Stimulated activated CD4-positive, alpha-beta T cell treated with anti-CD3 and anti-CD28 coated beads, Interleukin-2, amount 100 ng/mL, for 48 hours (primary cell): ENCODE data around the gene ACBD7.

Source experiments
- DNase-seq, 2 donors: peaks; one replicate each; pipeline ENCODE4 v3.0.0-alpha.2; 2020

ACBD7 gene

GRCh38 chr10:15088428-15089261 is at the start of gene ACBD7:
Gene ACBD7, minus strand, starts transcription at chr10:15088776. Its CDS starts 48 bp downstream, at chr10:15088728.
- peak; percentile 77 to 82 for DNase-seq

- DNase-seq: no peak
Observed at GRCh38 chr10:15137636-15138035, 49.1 kb upstream of the ACBD7 start.

GRCh38 chr10:15137036-15137359 is 48.4 kb upstream of the ACBD7 start:
- DNase-seq: no peak

DNA sequence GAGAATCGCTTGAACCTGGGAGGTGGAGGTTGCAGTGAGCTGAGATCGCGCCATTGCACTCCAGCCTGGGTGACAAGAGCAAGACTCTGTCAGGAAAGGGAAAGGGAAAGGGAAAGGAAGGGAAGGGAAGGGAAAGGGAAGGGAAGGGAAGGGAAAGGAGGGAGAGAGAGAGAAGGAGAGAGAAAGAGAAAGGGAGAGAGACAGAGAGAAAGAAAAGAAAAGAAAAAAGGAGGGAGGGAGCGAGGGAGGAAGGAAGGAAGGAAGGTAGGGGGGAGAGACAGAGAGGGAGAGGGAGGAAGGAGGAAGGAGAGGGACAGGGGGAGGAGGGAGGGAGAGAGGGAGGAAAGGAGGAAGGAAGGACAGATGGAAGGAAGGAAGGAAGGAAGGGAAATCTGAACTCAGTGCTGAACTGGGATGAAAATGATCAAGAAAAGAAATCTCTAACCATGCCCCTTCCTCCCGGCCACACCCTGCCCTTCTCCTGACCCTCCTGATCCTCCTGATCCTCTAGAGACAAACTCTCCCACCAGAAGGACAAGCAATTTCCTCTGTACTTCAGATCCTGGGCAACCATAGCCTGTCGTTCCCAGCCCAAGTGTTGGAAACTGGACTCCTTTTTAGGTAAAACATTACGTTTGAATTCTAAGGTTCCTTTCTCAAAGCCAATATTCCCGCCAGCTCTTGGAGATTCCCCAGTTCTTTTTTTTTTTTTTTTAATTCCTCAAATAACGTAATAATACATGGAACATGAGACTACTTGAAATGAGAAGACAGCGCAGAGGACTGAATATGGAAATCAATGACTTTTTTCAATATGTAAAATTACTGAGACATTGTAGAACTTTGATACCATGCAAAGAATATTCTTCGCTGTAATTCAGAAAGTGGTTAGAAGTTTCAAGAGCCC is 47.8 kb upstream of the ACBD7 start:
- DNase-seq: no peak

- DNase-seq: no peak
Observed at GRCh38 chr10:15131330-15131729, 42.8 kb upstream of the ACBD7 start.

DNA sequence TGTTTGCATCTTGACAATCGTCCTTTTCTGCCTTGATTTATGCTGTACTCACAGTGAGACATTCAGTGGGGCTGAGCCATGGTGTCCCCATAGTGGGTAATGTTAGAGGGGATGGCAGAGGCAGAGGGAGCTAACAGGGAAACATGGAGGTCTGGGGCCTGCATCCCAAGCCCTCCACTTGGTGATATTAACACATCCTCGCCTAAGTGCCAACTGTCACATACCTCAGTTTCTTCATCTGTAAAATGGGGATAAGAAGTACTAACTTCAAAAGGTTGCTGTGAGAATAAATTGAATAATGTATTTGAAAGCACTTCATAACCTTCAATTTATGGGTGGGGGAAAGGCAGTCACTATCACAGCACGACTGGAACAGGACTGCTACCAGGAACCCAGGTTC is 36.3 kb upstream of the ACBD7 start:
- no peak for DNase-seq

GRCh38 chr10:15124190-15124589 is 35.6 kb upstream of the ACBD7 start:
- no peak for DNase-seq

DNA sequence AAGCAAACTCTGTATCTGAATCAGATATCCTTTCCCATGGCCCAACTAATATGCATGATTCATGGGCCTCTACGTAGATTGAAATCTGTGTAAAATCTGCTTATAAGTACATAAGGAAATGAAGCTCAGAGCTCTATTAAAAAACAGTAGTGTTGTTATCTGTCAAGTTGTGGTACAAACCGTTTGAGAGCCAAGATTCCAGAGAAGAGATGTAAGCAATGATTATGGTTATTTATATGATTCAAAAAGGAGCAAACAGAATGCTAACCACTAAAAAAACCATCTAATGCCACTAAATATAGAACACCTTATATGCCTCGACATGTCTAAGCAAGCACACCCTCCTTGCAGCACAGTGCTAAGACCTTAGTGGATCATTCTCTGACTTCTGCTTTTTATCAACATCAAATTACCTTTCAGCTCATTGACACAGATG is 35.2 kb upstream of the ACBD7 start:
- no peak for DNase-seq

DNA sequence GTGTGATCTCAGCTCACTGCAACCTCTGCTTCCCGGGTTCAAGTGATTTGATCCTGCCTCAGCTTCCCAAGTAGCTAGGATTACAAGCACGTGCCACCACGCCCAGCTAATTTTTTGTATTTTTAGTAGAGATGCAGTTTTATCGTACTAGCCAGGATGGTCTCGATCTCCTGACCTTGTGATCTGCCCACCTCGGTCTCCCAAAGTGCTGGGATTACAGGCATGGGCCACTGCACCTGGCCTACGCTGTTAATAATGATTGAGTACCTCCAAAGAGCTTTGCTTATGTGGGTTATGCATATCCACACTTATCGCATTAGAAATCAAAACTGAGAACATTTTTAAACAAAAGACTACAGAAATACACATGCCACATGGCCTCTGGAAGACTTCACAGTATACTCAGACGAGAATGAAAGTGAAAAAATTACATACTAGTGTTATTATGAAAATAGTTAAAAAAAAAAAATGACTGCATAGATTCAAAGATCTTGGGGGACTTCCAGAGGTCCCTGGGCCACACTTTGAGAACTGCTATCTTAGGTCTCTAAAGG is 34.0 kb upstream of the ACBD7 start:
- no peak for DNase-seq

GRCh38 chr10:15121707-15122106 is 33.1 kb upstream of the ACBD7 start:
- DNase-seq: no peak

GRCh38 chr10:15120523-15120922 is 31.9 kb upstream of the ACBD7 start:
- DNase-seq: no peak

DNA sequence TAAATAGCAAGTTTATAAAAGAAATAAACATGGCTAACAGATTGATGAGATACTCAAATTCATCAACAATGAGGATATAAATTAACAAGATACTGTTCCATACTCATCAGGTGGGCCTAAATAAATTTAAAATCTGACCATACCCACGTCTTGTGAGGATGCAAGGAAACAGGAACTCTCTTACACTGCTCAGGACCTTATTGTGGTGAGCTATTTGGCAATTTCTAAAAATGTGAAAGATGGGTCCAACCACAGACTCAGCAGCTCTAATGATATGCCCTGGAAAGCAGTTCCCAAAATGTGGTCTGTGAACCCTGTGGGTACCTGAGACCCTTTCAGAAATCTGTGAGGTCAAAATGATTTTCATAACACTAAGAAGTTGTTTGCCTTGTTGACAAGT is 30.0 kb upstream of the ACBD7 start:
- no peak for DNase-seq

- DNase-seq: no peak
Observed at GRCh38 chr10:15116225-15116624, 27.6 kb upstream of the ACBD7 start.

GRCh38 chr10:15113766-15114165 is 25.2 kb upstream of the ACBD7 start:
- no peak for DNase-seq

DNA sequence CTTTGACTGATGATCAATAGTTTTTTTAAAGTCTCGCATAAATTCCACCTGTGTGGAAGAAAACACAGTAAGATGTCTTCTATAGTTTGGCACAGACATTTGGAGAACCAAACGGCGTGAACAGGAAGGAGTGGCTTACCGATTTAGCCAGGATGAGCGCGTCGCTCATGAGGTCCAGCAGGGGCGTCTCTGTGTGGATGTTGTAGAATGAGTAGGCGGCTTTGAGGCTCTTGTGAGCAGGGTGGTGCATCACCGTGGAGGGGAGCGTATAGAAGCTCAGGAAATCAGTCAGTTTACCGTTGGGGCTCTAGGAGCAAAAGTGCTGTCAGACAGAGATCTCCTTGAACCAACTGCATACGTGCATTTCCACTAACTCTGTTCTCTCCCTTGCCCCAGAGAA is 24.1 kb upstream of the ACBD7 start:
- DNase-seq: no peak

GRCh38 chr10:15106352-15107013 is 17.9 kb upstream of the ACBD7 start:
- DNase-seq: peak; percentile 65 to 69

GRCh38 chr10:15103513-15103912 is 14.9 kb upstream of the ACBD7 start:
- DNase-seq: no peak

- no peak for DNase-seq
Observed at GRCh38 chr10:15099886-15100285, 11.3 kb upstream of the ACBD7 start.

DNA sequence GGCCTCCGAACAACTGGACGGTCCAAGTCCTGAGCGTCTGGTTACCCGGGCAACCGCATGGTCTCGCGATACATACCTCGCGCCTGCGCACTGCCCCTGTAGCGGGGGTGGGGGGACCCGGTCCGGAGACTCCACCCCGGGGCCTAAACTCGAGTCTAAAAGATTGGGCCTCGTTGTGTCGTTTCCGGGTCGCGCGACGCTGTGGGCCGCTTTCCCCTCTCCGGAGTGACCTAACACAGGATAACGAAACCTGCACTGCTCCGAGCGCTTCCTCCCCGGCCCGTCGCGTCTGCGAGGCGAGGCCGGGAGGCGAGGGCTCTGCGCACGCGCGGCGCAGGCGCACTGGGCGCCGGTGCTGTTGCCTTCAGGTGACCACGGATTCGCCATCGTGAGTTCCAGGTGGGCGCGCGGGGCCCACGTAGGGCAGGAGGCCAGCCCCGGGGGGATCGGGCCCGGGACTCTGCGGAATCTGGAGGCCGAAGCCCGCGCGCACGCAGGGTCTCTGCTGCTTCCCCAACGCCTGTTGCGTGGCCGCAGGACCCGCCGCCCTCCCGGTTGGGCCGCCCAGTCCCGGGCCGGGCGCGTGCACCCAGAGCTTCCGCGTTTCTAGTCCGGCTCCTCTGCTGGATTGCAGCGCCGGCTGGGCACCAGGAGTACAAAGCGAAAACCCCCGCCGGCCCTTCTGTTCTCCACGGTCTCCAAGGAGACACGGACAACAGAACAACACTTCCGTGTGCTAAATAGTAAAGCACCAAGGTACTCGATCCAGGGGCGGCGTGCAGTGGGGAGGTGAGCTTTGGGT is 8.6 kb upstream of the ACBD7 start, which contains the start of gene RPP38:
RPP38 (plus strand) TSS at position 345 of the 802 bp plus-strand sequence. CDS start 5,960 bp downstream, outside the sequence.
- DNase-seq: peak; percentile 93 to 97

DNA sequence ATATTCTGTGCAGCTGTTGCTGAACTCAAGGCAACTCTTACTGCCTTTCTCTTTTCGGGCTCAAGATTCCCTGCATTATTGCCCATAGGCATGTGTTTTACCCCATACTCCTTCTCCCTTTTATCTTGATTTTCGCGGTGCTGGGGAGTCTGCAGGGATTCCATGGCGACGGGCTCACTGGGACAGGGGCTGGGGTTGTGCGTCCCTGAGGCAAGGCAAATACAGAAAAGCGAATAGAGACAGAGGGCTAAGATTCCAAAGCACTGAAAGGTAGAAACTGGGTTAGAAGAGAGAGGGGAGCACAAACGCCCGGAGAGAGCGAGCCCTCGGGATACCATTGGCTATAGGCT is 8.1 kb upstream of the ACBD7 start:
- DNase-seq: no peak

DNA sequence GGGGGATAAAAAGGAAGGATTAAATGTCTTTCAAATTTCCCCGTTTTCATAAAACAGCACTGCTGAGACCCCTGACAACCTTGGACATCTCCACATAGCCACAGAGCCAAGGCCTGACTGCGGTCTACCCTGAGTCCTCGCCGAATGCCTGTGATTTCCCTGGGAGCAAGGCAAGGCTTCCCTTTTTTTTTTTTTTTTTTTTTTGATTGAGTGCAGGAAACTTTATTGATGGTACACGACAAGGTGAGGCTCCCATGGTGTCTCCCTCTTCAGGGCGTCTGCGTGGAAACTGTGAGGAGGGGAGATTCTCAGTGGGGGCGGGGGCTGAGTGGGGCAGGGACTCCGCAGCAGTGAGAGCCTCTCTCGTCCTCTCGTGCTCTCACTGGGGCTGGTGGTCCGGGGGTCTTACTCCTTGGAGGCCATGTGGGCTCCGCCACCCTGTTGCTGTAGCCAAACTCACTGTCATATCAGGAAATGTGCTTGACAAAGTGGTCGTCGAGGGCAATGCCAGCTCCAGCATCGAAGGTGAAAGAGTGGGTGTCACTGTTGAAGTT is 4.4 kb upstream of the ACBD7 start:
- DNase-seq: no peak

DNA sequence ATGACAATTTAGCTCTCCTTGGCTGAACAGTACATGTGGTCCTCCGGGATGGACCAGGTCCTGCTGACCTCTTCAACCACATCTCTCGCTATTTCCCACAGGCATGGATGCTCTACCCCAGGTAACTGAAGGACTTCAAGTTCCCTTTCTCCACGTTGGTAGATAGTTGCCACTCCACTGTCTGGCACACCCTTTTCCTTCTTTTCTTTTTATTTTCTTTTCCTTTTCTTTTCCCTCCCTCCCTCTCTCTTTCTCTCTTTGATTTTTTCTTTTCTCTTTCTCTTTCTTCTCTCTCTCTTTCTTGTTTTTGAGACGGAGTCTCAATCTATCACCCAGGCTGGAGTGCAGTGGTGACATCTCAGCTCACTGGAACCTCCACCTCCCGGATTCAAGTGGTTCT is 2.8 kb upstream of the ACBD7 start:
- no peak for DNase-seq
